GM21737 (cell line): Measurements from ENCODE around the gene PROK2.

Source experiments
- ATAC-seq: cut with Tn5 transposase; IDR thresholded peaks from one replicate; pipeline ENCODE4 v1.9.1; 2021; ENCODE audit warnings: mild to moderate bottlenecking, moderate library complexity; ENCODE audit not compliant: unreplicated experiment

The PROK2 gene

DNA sequence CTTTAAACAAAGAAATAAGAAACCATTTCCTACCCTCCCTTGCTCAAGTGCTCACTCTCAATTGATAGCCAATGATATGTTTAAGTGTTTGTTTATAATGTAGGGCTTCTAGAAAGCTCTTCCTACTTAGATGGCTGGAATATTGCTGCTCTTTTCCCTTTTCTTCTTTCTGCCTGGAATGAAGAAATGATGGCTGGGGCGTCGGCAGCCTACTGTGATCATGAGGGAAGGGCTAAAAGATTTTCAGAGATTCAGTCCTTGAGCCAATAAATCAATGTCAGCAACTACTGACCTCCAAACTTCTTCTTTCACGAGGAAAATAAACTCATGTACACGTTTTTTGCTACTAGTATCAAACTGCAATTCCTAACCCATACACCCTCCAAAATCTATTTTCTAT, 33.3 kb downstream of the PROK2 start:
- ATAC-seq = no peak

DNA sequence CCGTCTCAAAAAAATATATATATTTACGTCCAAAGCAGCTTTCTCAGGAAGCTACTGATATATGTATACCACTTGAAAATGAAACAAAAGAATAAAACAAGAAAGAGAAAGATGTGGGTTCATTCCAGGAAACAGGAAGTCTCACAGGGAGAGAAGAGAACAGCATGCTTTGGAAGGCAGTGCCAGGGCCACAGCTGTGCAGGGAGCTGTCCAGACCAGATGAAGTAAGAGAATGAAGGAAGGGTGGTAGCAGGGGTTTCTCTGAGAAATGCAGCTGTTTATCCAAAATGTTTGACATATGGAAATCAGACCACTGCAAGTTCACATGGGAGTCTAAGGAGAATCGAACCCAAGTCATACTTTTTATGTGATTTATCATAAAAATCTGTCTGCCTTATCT, 40.2 kb downstream of the PROK2 start:
- ATAC-seq = no peak

DNA sequence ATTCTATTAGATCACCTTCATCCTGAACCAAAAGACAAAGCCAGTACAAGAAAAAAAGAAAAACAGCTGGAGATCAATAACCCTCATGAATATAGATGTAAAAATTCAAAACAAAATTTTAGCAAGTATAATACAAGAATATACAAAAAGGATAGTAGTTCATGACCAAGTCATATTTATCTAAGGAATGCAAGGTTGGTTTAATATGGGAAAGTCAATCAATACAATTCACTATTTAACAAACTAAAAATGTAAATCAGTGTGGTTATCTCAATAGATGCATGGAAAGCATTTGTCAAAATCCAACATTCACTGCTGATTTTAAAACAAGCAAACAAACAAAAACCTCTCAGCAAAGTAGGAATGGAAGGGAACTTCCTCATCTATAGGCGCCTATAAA, 42.3 kb downstream of the PROK2 start:
- ATAC-seq = no peak

DNA sequence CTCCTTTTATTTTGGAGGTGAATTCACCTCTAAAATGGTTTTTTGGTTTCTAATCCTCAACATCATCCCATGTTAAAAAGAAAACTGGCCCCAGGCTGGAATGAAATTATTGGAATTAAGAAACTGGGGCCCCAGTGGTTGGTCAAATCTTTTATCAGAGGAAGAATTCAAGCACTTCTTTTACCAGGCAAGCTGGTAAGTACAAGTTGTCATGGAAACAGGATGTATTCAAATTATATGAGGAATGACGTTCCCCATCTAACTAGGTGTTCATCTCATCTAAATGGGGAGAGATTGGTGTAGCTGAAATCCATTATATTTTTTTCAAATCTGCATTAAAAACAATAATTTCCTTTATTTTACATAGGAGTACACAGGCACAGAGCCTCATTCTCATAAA, 50.1 kb downstream of the PROK2 start:
- ATAC-seq = no peak

DNA sequence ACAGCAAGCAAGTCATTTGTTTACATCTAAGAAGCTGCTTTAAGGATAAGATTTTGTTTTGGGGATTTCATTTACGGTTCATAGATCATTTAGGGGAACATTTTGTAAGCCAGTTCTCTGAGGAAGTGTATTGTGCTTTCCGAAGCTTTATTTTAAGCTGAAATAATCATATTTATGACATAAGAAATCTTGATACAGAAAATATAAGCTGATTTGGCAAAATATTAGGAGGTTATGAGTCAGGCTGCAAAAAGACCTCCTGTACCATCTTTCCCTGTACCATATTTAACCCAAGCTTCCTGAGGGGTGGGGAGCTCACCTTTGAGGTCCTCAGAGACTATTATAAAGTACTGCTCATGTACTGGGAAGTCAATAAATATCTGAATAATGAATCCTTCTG, 51.6 kb downstream of the PROK2 start:
- no peak for ATAC-seq

DNA sequence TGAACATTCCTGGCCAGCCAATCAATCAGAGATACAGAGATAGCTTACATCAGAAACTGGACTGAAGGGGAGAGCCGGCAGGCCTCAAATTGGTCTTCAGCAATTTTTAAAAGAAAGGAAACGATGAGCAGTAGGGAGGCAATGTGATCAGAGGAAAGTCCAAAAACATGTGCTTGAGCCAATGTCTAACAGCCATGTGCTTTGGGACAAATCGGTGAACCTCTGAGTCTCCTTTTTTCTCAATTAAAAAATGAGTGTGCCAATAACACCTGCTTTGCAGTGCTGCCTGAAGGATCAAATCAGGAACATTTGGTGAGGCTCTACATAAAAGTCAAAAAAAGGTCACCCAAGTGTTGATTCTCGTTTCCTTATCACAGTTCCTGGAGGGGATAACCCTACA, 52.3 kb downstream of the PROK2 start:
- ATAC-seq = no peak

DNA sequence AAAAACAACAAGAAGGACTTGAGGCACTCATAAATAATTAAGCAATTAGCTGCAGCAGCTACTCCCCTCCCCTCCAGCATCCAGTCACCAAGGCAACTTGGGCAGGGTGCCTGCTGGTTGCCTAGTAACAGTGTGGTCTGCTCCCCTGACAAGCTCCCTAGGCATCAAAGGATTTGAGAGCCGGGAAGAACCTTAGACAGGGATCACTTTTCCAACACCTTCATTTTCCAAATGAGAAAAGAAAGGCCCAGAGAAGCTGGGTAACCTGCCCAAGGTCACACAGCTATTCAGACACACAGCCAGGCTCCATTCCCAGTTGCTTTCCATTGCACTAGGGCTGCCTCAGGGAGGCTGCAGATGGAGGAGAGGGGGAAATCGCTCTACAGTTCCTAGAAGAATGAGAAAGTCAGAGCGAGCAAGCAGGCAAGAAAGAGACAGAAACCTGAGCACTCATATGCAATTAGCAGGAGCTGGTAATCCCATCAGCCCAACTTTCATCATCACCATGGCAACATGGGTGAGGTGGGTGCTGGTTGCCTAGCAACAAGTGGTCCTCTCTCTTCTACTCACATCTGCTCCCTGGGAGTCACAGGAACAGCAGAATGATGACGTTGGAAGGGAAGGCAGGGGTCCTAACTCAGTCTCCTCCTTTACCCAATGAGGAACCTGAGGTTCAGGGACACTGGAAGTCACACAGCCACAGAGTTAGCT, 56.2 kb downstream of the PROK2 start:
- ATAC-seq = no peak

DNA sequence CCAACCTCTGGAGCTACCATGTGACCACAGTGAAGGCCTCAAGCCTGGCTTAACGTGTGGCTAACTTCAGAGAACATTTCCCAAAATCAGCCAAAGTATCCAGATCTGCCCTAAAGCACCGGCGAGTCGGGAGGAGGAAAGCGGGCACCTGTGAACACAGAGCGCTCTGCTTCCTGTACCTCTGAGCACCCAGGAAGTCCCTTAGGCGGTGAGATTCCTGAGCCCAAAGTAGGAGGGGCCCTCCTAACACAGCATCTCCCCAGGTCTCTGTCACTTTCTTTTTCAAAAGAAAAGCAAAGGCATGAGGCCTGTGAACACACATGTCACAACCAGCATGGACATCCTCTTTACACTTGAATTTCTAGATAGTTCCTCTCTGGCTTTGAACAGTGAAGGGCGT, 58.8 kb downstream of the PROK2 start:
- no peak for ATAC-seq

DNA sequence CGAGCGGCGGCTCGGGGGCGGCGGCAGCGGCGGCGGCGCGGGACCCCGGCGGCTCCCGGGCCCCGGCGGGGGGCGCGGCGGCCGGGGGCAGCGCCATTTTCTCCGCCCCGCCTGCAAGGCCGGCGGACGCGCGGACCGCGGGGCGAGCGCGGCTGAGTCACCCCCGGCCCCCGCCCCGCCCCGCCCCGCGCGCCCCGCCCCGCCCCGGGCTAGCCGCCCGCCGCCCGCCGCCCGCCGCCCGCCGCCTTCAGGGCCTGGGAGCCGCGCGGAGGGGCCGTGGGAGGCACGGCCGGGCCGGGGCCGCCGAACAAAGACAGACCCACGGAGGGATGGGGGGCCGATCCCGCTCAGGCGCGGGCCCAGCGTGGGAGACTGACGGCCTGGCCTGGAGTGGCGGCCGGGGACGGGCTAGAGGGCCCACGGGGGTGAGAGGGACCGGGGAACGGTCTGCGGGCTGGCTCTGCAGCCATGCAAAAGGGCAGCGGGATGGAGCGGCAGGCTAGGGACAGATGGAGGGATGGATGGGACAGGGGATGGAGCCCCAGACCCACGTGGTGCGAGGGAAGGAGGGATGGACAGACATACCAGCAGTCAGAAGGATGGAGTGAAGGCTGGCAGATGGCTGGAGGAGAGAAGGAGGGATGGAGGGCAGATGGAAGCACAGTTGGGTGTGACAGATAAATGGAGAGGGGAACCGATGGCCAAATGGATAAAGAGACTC, 59.5 kb downstream of the PROK2 start, which contains the start of gene EIF4E3:
TSS of gene EIF4E3 (minus strand) at position 132 of the 721 bp plus-strand sequence. CDS start at position 97, 35 bp downstream.
- ATAC-seq = no peak

DNA sequence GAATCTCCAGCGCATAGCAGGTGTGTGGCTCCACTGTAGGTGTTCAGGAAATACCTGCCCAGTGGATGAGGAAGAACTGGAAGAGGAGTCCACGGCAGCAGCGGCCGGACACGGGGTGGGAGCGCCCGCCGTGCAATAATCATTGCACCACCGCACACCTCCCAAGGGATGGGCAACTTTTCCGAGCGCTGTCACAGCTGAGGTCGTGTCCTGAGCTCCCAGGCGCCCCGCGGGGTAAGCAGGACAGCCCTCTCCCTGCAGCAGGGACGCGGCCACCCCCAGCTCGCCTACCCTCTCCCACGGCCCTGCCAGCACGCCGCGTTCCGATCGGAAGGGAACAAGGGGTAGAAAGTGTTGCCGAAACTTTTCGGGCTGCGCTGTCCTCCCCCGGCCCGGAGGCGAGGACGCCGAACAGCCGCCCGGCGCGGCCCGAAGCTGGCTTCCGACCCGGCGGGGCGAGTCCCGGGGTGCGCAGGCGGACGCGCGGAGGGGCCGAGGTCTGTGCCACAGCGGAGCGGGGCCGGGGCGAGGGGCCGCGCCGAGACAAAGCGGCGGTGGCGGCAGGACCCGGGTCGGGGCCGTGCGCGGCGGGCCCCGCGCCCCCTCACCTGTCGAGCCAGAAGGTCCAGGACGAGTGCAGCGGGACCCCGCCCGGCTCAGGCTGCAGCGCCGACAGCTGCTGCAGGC, 60.2 kb downstream of the PROK2 start:
- ATAC-seq = no peak

DNA sequence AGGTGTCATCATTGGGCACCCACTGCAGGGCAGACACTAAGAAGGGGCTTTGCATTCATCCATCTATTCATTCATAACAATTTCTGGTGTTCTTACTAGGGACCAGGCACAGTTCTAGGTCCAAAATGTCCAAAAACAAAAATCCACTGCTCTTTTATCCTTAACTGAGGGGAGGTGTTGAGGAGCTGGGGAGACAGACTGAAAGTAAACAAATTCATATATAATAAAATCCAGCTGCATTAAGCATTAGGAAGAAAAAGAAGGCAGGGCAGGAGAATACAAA, 60.8 kb downstream of the PROK2 start:
- no peak for ATAC-seq

DNA sequence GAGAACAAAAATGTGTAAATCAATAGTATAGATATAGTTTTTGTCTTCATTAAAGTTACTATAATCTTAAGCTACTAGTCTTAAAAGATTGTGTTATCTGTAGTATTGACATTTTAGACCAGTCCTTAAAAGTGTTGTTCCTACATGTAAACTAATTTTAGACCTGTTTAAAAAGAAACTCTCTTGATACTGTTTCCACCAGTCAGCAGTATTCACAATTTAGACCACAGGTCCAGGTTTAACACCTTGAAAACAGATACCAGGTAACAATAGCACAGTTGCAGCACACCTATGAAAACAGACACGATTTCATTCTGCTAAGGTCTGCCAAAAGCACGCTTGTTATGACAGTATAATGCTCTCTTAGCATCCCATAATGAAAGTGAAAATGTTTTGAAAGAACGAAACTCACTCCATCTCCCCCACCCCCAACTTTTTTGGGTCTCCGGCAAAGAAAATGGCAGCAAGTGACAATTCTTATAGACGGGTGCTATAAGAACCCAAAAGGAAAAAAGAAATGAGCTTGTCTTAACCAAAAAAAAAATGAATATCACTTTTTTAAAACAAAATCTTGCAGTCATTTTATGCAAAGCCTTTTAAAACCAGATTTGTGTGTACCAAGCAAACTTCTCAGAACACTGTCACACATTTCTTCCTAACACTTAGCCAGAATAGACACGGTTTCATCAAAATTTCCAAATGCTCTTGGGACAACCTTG, 61.3 kb downstream of the PROK2 start:
- ATAC-seq = no peak

DNA sequence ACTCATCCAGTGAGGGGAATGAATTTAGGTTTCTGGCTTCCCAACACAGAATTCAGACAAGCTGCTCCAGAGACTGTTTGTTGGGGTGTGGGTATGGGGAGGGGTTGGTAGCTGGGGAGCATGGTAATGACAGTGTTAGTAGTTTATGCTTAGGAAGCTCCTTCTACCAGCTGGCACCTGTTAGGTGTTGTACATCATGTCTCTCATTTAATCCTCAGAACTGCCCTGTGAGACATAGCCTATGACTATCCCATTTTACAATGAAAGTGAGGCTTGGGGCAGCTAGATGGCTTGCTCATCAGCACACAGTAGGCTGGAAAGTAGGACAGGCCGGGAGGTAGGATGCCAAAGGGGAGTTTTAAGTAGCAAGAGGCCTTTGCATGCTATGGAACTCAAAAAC, 62.3 kb downstream of the PROK2 start:
- ATAC-seq = no peak
